K562 (cell line): Measurements from ENCODE around the gene EME1. TPM values are rescaled to one million over a fixed set of nuclear protein-coding genes. Genes with fewer than 3 reads are reported as not detected.

Source experiments
- KAT7 ChIP-seq: sonication (generic); formaldehyde crosslinking; IDR thresholded peaks from 2 replicates; pipeline ENCODE4 v1.8.0; 2022; ENCODE audit warnings: missing genetic modification reagents, mild to moderate bottlenecking, borderline replicate concordance
- MLLT1 ChIP-seq, 2 experiments: fragments of 450-650 bp; IDR thresholded peaks; 2 replicates each; pipeline ENCODE4 v1.6.1; 2016
- MLX ChIP-seq, 2 experiments: fragments of 450-650 bp in 1 of 2; sonication (generic) in 1 of 2; formaldehyde crosslinking; conservative IDR thresholded peaks; 2 replicates each; pipeline versions ENCODE4 v1.4.0 to v1.8.1; 2020 to 2022; ENCODE audit warnings: mild to moderate bottlenecking in 1 of 2, missing genetic modification reagents in 1 of 2
- NFIC ChIP-seq: fragments of 450-650 bp; IDR thresholded peaks from 2 replicates; pipeline ENCODE4 v1.6.1; 2017; ENCODE audit warnings: mild to moderate bottlenecking, inconsistent platforms
- NR4A1 ChIP-seq, 2 experiments: fragments of 250-450 bp in 1 of 2; fragments of 450-650 bp in 1 of 2; sonication (Bioruptor Pico) in 1 of 2; IDR thresholded peaks; 2 replicates each; pipeline versions ENCODE4 v1.4.0 to v1.6.1; 2016 to 2020; ENCODE audit warnings: mild to moderate bottlenecking in 2 of 2, missing compliant biosample characterization in 1 of 2, missing genetic modification characterization in 1 of 2, moderate library complexity in 1 of 2
- PATZ1 ChIP-seq: fragments of 250-450 bp; sonication (Bioruptor Pico); IDR thresholded peaks from 2 replicates; pipeline ENCODE4 v1.5.0; 2020; ENCODE audit warnings: mild to moderate bottlenecking, borderline replicate concordance
- TBP ChIP-seq: optimal IDR thresholded peaks from 2 replicates; pipeline ENCODE3; 2011; ENCODE audit warnings: low read depth, low read length, improper control_type of control experiment
- polyA plus RNA-seq, 8 experiments: library from polyadenylated mRNA; depleted of rRNA in 4 of 8; stranded (reverse) in 5 of 8; unstranded in 3 of 8; fragments of >200 nt; fragmentation: Nextera tagmentation in 2 of 8; fragmentation: Illumina TruSeq in 1 of 8; extraction: Ambion mirVana in 2 of 8; extraction: Trizol in 1 of 8; gene quantifications; 2 replicates each; pipeline versions ENCODE4 v1.2.1 to v1.2.3, GENCODE V29; 2011 to 2014; ENCODE audit warnings: inconsistent platforms in 1 of 8, missing spikeins in 1 of 8
- total RNA-seq, 7 experiments: library from RNA; depleted of rRNA in 6 of 7; stranded (reverse); fragments of >200 nt in 6 of 7; fragmentation: Illumina TruSeq in 2 of 7; extraction: Trizol in 2 of 7; gene quantifications; 2 replicates each; pipeline versions ENCODE4 v1.2.1 to v1.2.3, GENCODE V29; 2011 to 2021; ENCODE audit warnings: low replicate concordance in 1 of 7

The EME1 gene
- total and polyA plus RNA-seq, 9 of the 15 experiments (the other 6 are each of a cell fraction or from before 2014, with no cell fraction given), result 14.6 to 44.1 (median 24.0) TPM

GRCh38 chr17:50396261-50397110 is 23.5 kb downstream of the EME1 start (continued):
- TF ChIP-seq MLX (CRISPR knock-in tag; conservative IDR thresholded peaks at IDR 0.05) (0 out of 4 replicates have a peak, but pooled peaks of 1 of the 2 experiments have one; percentile 25), NR4A1 (CRISPR knock-in tag; IDR thresholded peaks at IDR 0.05) (no peak), NR4A1 (tag; IDR thresholded peaks at IDR 0.05) (no peak), TBP (peak; percentile 17), KAT7 (peak; percentile 40; the same call in 1 of the 2 replicates), MLLT1 (IDR thresholded peaks at IDR 0.05) (peak in 1 of 2 experiments; percentile 41; a peak in 1 of 4 replicates), NFIC (peak; percentile 94), PATZ1 (CRISPR knock-in tag) (no peak)
